Activated T-cell treated with anti-CD3 and anti-CD28 coated beads, Interleukin-2, amount 50 U/mL, for 1 hour (primary cell): Measurements from ENCODE around the gene RESP18.
"Not testable (repeated sequence)": the region's sequence is repeated elsewhere in the genome, so short reads cannot be mapped to it uniquely, and the experiment has no call there.

Experiments
- DNase-seq: peaks from one replicate; pipeline ENCODE4 v3.0.0-alpha.2; 2020

Gene RESP18

GRCh38 chr2:219290381-219291171 is 42.0 kb downstream of the RESP18 start:
- DNase-seq = no peak

GRCh38 chr2:219289537-219290361 is 42.8 kb downstream of the RESP18 start:
- peak; percentile 13 for DNase-seq

- no peak for DNase-seq
Observed at GRCh38 chr2:219289195-219289536, 43.4 kb downstream of the RESP18 start.

- DNase-seq = no peak
Observed at GRCh38 chr2:219287580-219288265, 44.8 kb downstream of the RESP18 start.

GRCh38 chr2:219287116-219287440 is 45.5 kb downstream of the RESP18 start:
- not testable (repeated sequence) for DNase-seq

GRCh38 chr2:219286436-219287115 is 46.0 kb downstream of the RESP18 start:
- DNase-seq = no peak

- DNase-seq = no peak
Observed at GRCh38 chr2:219285894-219286425, 46.6 kb downstream of the RESP18 start.

GRCh38 chr2:219285373-219285735 is 47.2 kb downstream of the RESP18 start:
- no peak for DNase-seq

GRCh38 chr2:219284501-219285372 is 47.8 kb downstream of the RESP18 start:
- no peak for DNase-seq

- DNase-seq = no peak
Observed at GRCh38 chr2:219282943-219283581, 49.5 kb downstream of the RESP18 start.

GRCh38 chr2:219282375-219282774 is 50.2 kb downstream of the RESP18 start:
- DNase-seq = no peak

- DNase-seq = no peak
Observed at GRCh38 chr2:219281588-219281987, 51.0 kb downstream of the RESP18 start.

- no peak for DNase-seq
Observed at GRCh38 chr2:219280651-219281050, 51.9 kb downstream of the RESP18 start.

- DNase-seq = no peak
Observed at GRCh38 chr2:219279916-219280516, 52.5 kb downstream of the RESP18 start.

- peak; percentile 98 for DNase-seq
Observed at GRCh38 chr2:219279151-219279915, 53.2 kb downstream of the RESP18 start, which contains the start of gene DNAJB2. Gene DNAJB2 (plus strand): TSS chr2:219279366. CDS start chr2:219279834, 468 bp downstream.

GRCh38 chr2:219278655-219279150 is 53.8 kb downstream of the RESP18 start:
- DNase-seq = no peak

GRCh38 chr2:219277703-219278654 is 54.6 kb downstream of the RESP18 start:
- DNase-seq = peak; percentile 82
